Fibroblast of pulmonary artery (primary cell): ENCODE data around the gene SPEG.

Source experiments
- DNase-seq: peaks from one replicate; pipeline ENCODE4 v3.0.0-alpha.2; 2010; ENCODE audit warnings: low read depth
- H3K4me3 ChIP-seq: replicated peaks from 2 replicates; pipeline ENCODE4 v1.5.1; 2011; ENCODE audit warnings: low read depth, mild to moderate bottlenecking, control low read depth, low read length, moderate library complexity
- CTCF ChIP-seq: IDR thresholded peaks from 2 replicates; pipeline ENCODE4 v1.5.1; 2011; ENCODE audit warnings: mild to moderate bottlenecking, control low read depth, low read length, inconsistent platforms; ENCODE audit errors: missing control alignments

Gene SPEG

GRCh38 chr2:219418155-219419011 is 16.3 kb upstream of the SPEG start, which contains the start of gene DES:
Gene DES, plus strand, starts transcription at chr2:219418377. Its CDS starts 86 bp downstream, at chr2:219418463.
- no peak for DNase-seq
- no peak within 1 kb of the TSS for H3K4me3 ChIP-seq
- peak; percentile 1 for TF ChIP-seq CTCF

- TF ChIP-seq CTCF = no peak
- no peak overlapping the region for H3K4me3 ChIP-seq
- no peak for DNase-seq
Observed at GRCh38 chr2:219419012-219419324, 15.7 kb upstream of the SPEG start.

GRCh38 chr2:219419331-219420197 is 15.1 kb upstream of the SPEG start:
- no peak overlapping the region for H3K4me3 ChIP-seq
- DNase-seq = no peak
- no peak for TF ChIP-seq CTCF

GRCh38 chr2:219420687-219421086 is 14.0 kb upstream of the SPEG start:
- no peak for DNase-seq
- H3K4me3 ChIP-seq = no peak overlapping the region

GRCh38 chr2:219421323-219421722 is 13.3 kb upstream of the SPEG start:
- no peak overlapping the region for H3K4me3 ChIP-seq
- DNase-seq = no peak
- TF ChIP-seq CTCF = no peak

More at GRCh38 chr2:219420687-219421086, 14.0 kb upstream of the SPEG start:
- TF ChIP-seq CTCF = no peak

GRCh38 chr2:219422952-219423534 is 11.6 kb upstream of the SPEG start:
- H3K4me3 ChIP-seq = no peak overlapping the region

More at GRCh38 chr2:219422952-219423534, 11.6 kb upstream of the SPEG start:
- no peak for TF ChIP-seq CTCF
- no peak for DNase-seq
